Activated B cell treated with CpG ODN at 0.5 μM for 24 hours (primary cell): ENCODE results near the gene GTF2H4. TPM values are rescaled to one million over a fixed set of nuclear protein-coding genes. Genes with fewer than 3 reads are reported as not detected.

Experiments
- ATAC-seq: fragments of 200-7000 bp; cut with Tn5 transposase; one replicate; pipeline ENCODE4 v1.10.0; 2021; ENCODE audit warnings: low read depth, mild to moderate bottlenecking, moderate library complexity
- CTCF ChIA-PET: fragments of 350-600 bp; sonication (Branson Sonifier 250); formaldehyde crosslinking; loops from one replicate; lab custom pipeline; 2021; ENCODE audit warnings: antibody characterized with exemption; lab: Charles Lee
- POLR2A ChIA-PET: fragments of 350-600 bp; sonication (Branson Sonifier 250); formaldehyde crosslinking; loops from one replicate; lab custom pipeline; 2021; ENCODE audit warnings: antibody characterized with exemption; lab: Charles Lee
- DNase-seq: peaks from one replicate; pipeline ENCODE4 v3.0.0; 2022
- H3K27ac Mint-ChIP-seq: one replicate; pipeline ENCODE4 v1.8.0; 2020; ENCODE audit warnings: mixed read lengths
- H3K27me3 Mint-ChIP-seq: one replicate; pipeline ENCODE4 v1.8.0; 2021; ENCODE audit warnings: mixed read lengths
- H3K36me3 Mint-ChIP-seq: one replicate; pipeline ENCODE4 v1.8.0; 2021; ENCODE audit warnings: low read depth, mixed read lengths
- H3K4me1 Mint-ChIP-seq: one replicate; pipeline ENCODE4 v1.8.0; 2021; ENCODE audit warnings: mixed read lengths
- H3K4me3 Mint-ChIP-seq: one replicate; pipeline ENCODE4 v1.8.0; 2020; ENCODE audit warnings: mild to moderate bottlenecking, mixed read lengths
- H3K9me3 Mint-ChIP-seq: one replicate; pipeline ENCODE4 v1.8.0; 2020; ENCODE audit warnings: mixed read lengths
- intact Hi-C: fragments of 100-400 bp; cut with micrococcal nuclease; formaldehyde crosslinking; loops from one replicate; pipeline ENCODE4 v1.15.1; 2024
- total RNA-seq: library from RNA; stranded (reverse); gene quantifications from 2 replicates; pipeline ENCODE4 v1.2.3, GENCODE V29; 2022
- TF ChIP-seq, protein P1 (sequence below): fragments of 200-600 bp; IDR thresholded peaks from one replicate; pipeline ENCODE4 v1.8.0; 2022; ENCODE audit warnings: antibody characterized with exemption, mild to moderate bottlenecking

The GTF2H4 gene
- total RNA-seq, 1 donor from 2014 or later, result 42.3 TPM

DNA sequence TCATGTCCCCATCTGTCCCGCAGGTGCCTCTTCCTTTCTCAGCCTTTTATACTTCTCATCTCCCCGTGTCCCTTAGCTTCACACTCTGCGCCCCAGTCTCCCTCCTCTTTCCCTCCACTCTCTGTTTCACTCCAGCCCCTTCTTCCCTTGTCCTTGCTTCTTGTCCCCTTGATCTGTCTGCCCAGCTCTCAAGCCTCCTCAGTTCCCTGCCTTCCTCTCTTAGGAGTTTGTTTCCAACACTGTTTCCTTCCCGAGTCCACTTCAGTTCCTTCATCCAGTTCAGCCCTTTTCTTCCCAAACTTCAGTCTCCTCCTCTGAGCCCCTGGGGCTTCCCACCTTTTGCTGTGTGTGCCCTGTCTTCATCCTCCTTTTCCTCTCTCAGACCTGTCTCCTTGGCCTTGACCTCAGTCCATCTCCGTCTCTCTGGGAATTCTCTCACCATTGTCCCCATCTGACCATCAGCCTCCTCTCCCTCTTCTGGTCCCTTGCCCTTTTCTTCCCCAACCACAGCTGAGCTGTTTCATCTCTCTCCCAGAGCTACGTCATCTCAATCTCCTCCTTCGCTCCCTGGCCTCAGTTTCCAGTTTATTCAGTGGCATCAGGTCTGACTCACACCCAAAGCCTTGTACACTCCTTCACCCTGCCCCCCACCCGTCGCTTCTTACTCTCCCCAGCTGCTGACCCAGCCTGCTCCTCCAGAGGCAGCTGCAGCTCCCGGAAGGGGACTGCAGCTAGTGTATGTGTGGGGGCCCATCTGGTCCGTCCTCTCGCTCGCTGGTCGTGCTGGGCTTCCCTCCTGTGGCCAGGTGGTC lies 26.4 kb upstream of the GTF2H4 start:
- Mint-ChIP-seq H3K27me3 (no peaks in the 10 kb centered on the region), H3K9me3 (no peaks in the 10 kb centered on the region), H3K4me3 (no peak overlapping the region), H3K4me1 (peaks cover 67% of the 10 kb centered on the region), H3K27ac (peak overlapping the region; percentile 20), H3K36me3 (no peaks in the 10 kb centered on the region)
- POLR2A ChIA-PET, result interaction anchor here (0.5 to 3.7 kb wide), 5 partner anchors 25 to 284 kb away, joined by 3 to 22 read pairs (median 5); partner anchors contain the start of gene VARS2
- TF ChIP-seq, protein P1, sequence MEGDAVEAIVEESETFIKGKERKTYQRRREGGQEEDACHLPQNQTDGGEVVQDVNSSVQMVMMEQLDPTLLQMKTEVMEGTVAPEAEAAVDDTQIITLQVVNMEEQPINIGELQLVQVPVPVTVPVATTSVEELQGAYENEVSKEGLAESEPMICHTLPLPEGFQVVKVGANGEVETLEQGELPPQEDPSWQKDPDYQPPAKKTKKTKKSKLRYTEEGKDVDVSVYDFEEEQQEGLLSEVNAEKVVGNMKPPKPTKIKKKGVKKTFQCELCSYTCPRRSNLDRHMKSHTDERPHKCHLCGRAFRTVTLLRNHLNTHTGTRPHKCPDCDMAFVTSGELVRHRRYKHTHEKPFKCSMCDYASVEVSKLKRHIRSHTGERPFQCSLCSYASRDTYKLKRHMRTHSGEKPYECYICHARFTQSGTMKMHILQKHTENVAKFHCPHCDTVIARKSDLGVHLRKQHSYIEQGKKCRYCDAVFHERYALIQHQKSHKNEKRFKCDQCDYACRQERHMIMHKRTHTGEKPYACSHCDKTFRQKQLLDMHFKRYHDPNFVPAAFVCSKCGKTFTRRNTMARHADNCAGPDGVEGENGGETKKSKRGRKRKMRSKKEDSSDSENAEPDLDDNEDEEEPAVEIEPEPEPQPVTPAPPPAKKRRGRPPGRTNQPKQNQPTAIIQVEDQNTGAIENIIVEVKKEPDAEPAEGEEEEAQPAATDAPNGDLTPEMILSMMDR, result no peak
- DNase-seq (peak; percentile 7), ATAC-seq (no peak)
- CTCF ChIA-PET, result interaction anchor here (0.7 to 1.2 kb wide), 4 partner anchors 32 to 198 kb away, joined by 3 to 5 read pairs (median 3); partner anchors contain the start of gene VARS2
- intact Hi-C loops, result no loop called here

DNA sequence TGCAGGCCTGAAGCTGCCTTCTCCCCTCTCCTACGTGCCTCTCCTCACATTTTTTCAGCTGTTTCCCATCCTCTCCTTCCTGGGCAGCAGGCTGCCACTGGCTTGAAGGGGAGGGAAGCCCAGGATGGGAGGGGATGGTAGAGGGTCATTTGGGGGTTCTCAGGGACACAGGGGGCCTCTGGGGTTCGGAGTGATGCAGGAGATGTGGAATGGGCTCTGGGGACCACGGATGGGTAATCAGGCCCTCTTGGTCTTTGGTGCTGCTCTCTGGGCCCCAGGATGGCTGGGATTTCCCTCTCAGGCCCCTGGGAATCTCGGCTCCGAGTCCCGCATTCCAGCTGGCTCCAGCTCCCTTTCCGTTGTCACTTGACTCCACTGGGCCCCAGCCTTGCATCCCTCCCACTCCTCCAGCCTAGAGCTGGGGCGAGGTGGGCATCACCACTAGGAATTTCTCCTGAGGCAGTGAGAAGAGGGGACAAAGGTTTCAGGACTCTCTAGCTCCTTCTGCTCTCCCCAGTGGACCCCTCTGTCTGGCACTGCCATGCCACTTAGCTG lies 25.7 kb upstream of the GTF2H4 start:
- ChIA-PET POLR2A (interaction anchor here (0.6 to 3.7 kb wide), 4 partner anchors 25 to 234 kb away, joined by 3 to 22 read pairs (median 6); partner anchors contain the start of gene VARS2), CTCF (interaction anchor here (0.7 to 1.2 kb wide), 5 partner anchors 32 to 197 kb away, joined by 3 to 5 read pairs (median 3); partner anchors contain the start of gene VARS2)
- intact Hi-C loops, result no loop called here
- Mint-ChIP-seq H3K9me3 (no peaks in the 10 kb centered on the region), H3K27ac (peak overlapping the region; percentile 77), H3K27me3 (no peaks in the 10 kb centered on the region), H3K4me1 (peaks cover 68% of the 10 kb centered on the region), H3K4me3 (no peak overlapping the region), H3K36me3 (no peaks in the 10 kb centered on the region)
- ATAC-seq (no peak), DNase-seq (no peak)
- TF ChIP-seq, protein P1, result no peak

DNA sequence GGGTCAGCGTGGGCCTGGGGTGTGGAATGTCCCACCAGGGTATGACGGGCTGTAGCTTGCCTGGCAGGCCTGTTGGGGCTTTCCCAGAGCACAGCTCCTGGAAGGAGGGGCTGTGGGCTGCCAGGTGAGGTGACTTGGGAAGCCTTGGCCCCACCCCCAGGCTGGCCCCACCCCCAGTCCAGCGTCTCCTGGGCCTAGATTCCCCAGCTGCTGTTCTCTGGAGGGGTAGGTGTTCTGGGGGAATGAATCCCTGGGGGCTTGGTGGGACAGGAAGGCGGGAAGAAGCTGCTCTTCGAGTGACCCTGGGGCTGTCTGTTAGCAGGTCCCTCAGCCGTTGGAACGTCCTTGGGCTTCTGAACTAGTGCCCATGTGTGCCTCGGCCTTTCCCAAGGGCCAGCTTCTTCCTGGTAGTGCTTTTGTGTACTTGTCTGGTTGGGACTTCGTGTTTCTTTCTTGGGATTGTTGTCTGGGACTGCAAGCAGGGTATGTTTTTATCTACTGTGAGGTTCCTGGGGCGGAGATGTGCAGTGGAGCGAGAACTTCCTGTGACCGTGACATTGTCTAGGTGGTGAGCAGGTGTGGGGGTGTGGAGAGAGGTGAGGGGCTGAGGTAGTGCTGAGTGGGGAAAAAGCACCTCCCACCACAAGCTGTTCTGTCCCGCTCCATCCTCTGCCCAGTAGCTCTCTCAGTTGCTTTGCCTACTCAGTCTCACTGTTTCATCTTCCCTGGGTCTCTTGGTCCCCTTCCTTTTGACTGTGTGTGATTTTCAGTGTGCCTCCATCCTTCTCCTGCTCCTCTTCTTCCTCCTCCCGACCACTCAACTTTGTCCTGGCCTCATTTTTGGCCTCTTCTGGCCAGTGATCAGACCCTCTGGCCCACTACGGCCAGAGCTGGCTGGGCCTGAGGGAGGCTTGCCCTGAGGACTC lies 25.0 kb upstream of the GTF2H4 start:
- DNase-seq, result peak; percentile 29

DNA sequence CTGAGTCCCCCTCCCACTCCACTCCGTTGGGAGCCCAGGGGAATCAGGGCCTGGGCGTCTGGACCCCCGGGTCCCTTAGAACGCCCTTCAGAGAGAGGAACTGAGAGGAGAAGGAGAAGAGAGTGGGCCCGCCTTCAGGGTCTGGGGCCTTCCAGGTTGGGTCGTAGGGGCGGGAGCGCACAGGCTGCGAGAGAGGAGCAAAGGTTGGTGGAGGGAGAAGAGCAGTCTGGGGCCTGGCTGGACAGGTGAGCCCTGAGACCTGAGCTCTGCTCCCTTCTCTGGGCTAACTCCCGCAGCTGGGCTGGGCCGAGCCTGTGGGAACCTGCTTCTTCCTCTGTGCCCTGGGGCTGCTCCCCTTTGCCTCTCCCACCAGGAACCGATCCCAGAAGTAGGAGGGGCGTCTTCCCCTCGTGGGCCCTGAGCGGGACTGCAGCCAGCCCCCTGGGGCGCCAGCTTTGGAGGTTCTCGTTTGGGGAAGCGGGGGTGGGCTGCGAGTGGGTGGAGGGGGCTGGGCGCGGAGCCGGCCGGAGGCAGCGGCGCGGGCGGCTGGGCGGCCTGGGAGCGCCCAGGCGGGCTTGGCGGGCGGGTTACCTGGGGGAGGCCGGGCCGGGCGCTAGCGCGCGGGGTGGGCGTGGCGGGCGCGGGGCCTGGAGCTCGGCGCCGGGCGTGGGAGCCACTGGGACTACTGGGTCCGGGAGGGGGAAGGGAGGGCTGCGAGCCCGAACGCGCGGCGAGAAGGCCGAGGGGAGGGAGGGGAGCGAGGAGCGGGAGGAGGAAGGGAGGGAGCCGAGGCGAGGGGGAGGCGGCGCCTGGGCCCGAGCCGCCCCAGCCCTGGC lies 24.1 kb upstream of the GTF2H4 start, which contains the start of gene DDR1:
DDR1 (plus strand) TSS at position 835 of the 836 bp plus-strand sequence. CDS start 4,211 bp downstream, outside the sequence.
- peak; percentile 47 for DNase-seq
- Mint-ChIP-seq H3K36me3 (peaks cover under 1% of the 10 kb centered on the region), H3K9me3 (no peaks in the 10 kb centered on the region), H3K4me3 (peak within 1 kb of the TSS; percentile 84), H3K27ac (peak within 1 kb of the TSS; percentile 80), H3K4me1 (peaks cover 64% of the 10 kb centered on the region), H3K27me3 (no peaks in the 10 kb centered on the region)
- ChIA-PET CTCF (interaction anchor here (1.0 to 1.8 kb wide), 5 partner anchors 30 to 196 kb away, joined by 3 to 7 read pairs (median 3); no protein-coding TSS in a partner anchor), POLR2A (interaction anchor here (0.6 to 3.7 kb wide), 10 partner anchors 22 to 691 kb away, joined by 3 to 22 read pairs (median 8); partner anchors contain the start of genes DHX16, GTF2H4 and VARS2)
- ATAC-seq, result peak; percentile 59
- TF ChIP-seq, protein P1, result no peak
- intact Hi-C loops, result loop anchor here (1.0 to 2.0 kb wide), 2 partner anchors 24 to 31 kb away; partner anchors contain the start of genes GTF2H4 and VARS2

More for the DNA sequence above, 25.0 kb upstream of the GTF2H4 start:
- H3K4me3 Mint-ChIP-seq, result peak overlapping the region; percentile 84
- POLR2A ChIA-PET, result interaction anchor here (0.6 to 3.7 kb wide), 5 partner anchors 22 to 692 kb away, joined by 3 to 22 read pairs (median 10); partner anchors contain the start of genes GTF2H4 and VARS2
- ATAC-seq, result peak; percentile 51
- H3K36me3 Mint-ChIP-seq, result no peaks in the 10 kb centered on the region
- CTCF ChIA-PET, result interaction anchor here (0.7 to 1.8 kb wide), 5 partner anchors 31 to 197 kb away, joined by 3 to 5 read pairs (median 3); no protein-coding TSS in a partner anchor
- no peaks in the 10 kb centered on the region for H3K9me3 Mint-ChIP-seq
- TF ChIP-seq, protein P1, result no peak
- H3K4me1 Mint-ChIP-seq, result peaks cover 65% of the 10 kb centered on the region
- H3K27ac Mint-ChIP-seq, result peak overlapping the region; percentile 77
- H3K27me3 Mint-ChIP-seq, result no peaks in the 10 kb centered on the region
- intact Hi-C loops, result loop anchor here (1.0 kb wide), 1 partner anchor 25 kb away; the partner anchor contains the start of gene GTF2H4
